ENCODE measurements around the gene BAG3.

BAG3 gene

GRCh38 chr10:119672291-119672690 lies 21.1 kb downstream of the BAG3 start:
- Histone ChIP-seq H3K9me3 (ENCODE audit: control insufficient read depth, low read length) (no peaks in the 10 kb centered on the region), H4K8ac (ENCODE audit: low read length) (peak overlapping the region; percentile 38), H3K4ac (ENCODE audit: low read depth in 1 of 2, low read length in 2 of 2) (no peak overlapping the region), H3K79me1 (replicated peaks; ENCODE audit: low read length, poor library complexity, severe bottlenecking) (peaks cover 19% of the 10 kb centered on the region), H2BK12ac (ENCODE audit: low read length in 2 of 2) (no peak overlapping the region), H3K18ac (ENCODE audit: low read depth in 1 of 2, low read length in 2 of 2) (no peak overlapping the region), H3K4me2 (ENCODE audit: low read length, poor library complexity, severe bottlenecking) (no peak overlapping the region), H3K23ac (ENCODE audit: low read length in 2 of 2) (no peak overlapping the region), H3K4me1 (ENCODE audit: control insufficient read depth, insufficient read depth, low read depth, low read length) (peaks cover 47% of the 10 kb centered on the region), H2BK15ac (ENCODE audit: low read depth, poor library complexity, severe bottlenecking) (no peak overlapping the region), H3K4me3 (ENCODE audit: insufficient read depth in 1 of 2, low read depth in 1 of 2, low read length in 2 of 2) (no peak overlapping the region), H3K9ac (ENCODE audit: low read length) (no peak overlapping the region), H3K27ac (ENCODE audit: low read length, poor library complexity, severe bottlenecking) (no peak overlapping the region), H2AK5ac (ENCODE audit: low read length, severe bottlenecking) (no peak overlapping the region), H3K27me3 (ENCODE audit: control insufficient read depth in 1 of 2, insufficient read depth in 1 of 2, low read length in 2 of 2) (no peaks in the 10 kb centered on the region), H3K36me3 (ENCODE audit: control insufficient read depth in 1 of 2, insufficient read depth in 2 of 2, low read depth in 1 of 2, low read length in 2 of 2) (peaks cover 46 to 68% of the 10 kb centered on the region in 2 experiments), H4K91ac (ENCODE audit: low read length) (no peak overlapping the region), H3K14ac (ENCODE audit: low read length in 2 of 2) (no peak overlapping the region), H2BK5ac (ENCODE audit: low read depth, low read length, poor library complexity, severe bottlenecking) (no peak overlapping the region), H2BK120ac (ENCODE audit: low read depth, low read length) (no peak overlapping the region), H2AFZ (ENCODE audit: low read depth, low read length) (no peak overlapping the region)
- 97% methylated on average over 23 of the region's 23 CpGs for WGBS
- DNase-seq: no peak

- WGBS: 43% methylated on average over 3 of the region's 4 CpGs
- Histone ChIP-seq H3K23ac (ENCODE audit: low read length in 2 of 2) (no peak overlapping the region), H2AK5ac (ENCODE audit: low read length, severe bottlenecking) (no peak overlapping the region), H3K27ac (ENCODE audit: low read length, poor library complexity, severe bottlenecking) (no peak overlapping the region), H2BK15ac (ENCODE audit: low read depth, poor library complexity, severe bottlenecking) (no peak overlapping the region), H3K36me3 (ENCODE audit: control insufficient read depth in 1 of 2, insufficient read depth in 2 of 2, low read depth in 1 of 2, low read length in 2 of 2) (peaks cover 52 to 78% of the 10 kb centered on the region in 2 experiments), H2BK12ac (ENCODE audit: low read length in 2 of 2) (no peak overlapping the region), H3K9ac (ENCODE audit: low read length) (no peak overlapping the region), H3K9me3 (ENCODE audit: control insufficient read depth, low read length) (no peaks in the 10 kb centered on the region), H3K18ac (ENCODE audit: low read depth in 1 of 2, low read length in 2 of 2) (no peak overlapping the region), H3K27me3 (ENCODE audit: control insufficient read depth in 1 of 2, insufficient read depth in 1 of 2, low read length in 2 of 2) (no peaks in the 10 kb centered on the region), H2BK5ac (ENCODE audit: low read depth, low read length, poor library complexity, severe bottlenecking) (no peak overlapping the region), H4K8ac (ENCODE audit: low read length) (no peak overlapping the region), H3K4me2 (ENCODE audit: low read length, poor library complexity, severe bottlenecking) (no peak overlapping the region), H4K91ac (ENCODE audit: low read length) (no peak overlapping the region), H3K14ac (ENCODE audit: low read length in 2 of 2) (no peak overlapping the region), H3K4me3 (ENCODE audit: insufficient read depth in 1 of 2, low read depth in 1 of 2, low read length in 2 of 2) (no peak overlapping the region), H3K4ac (ENCODE audit: low read depth in 1 of 2, low read length in 2 of 2) (no peak overlapping the region), H2AFZ (ENCODE audit: low read depth, low read length) (no peak overlapping the region), H3K79me1 (replicated peaks; ENCODE audit: low read length, poor library complexity, severe bottlenecking) (peaks cover 22% of the 10 kb centered on the region), H2BK120ac (ENCODE audit: low read depth, low read length) (no peak overlapping the region), H3K4me1 (ENCODE audit: control insufficient read depth, insufficient read depth, low read depth, low read length) (peaks cover 40% of the 10 kb centered on the region)
- DNase-seq: no peak
Measured at GRCh38 chr10:119673271-119673670, 22.1 kb downstream of the BAG3 start.

- Histone ChIP-seq H3K36me3 (ENCODE audit: control insufficient read depth in 1 of 2, insufficient read depth in 2 of 2, low read depth in 1 of 2, low read length in 2 of 2) (peaks cover 43 to 70% of the 10 kb centered on the region in 2 experiments), H2BK15ac (ENCODE audit: low read depth, poor library complexity, severe bottlenecking) (no peak overlapping the region), H3K4me2 (ENCODE audit: low read length, poor library complexity, severe bottlenecking) (no peak overlapping the region), H2BK5ac (ENCODE audit: low read depth, low read length, poor library complexity, severe bottlenecking) (no peak overlapping the region), H2AFZ (ENCODE audit: low read depth, low read length) (no peak overlapping the region), H4K8ac (ENCODE audit: low read length) (no peak overlapping the region), H3K14ac (ENCODE audit: low read length in 2 of 2) (no peak overlapping the region), H2BK12ac (ENCODE audit: low read length in 2 of 2) (no peak overlapping the region), H3K27me3 (ENCODE audit: control insufficient read depth in 1 of 2, insufficient read depth in 1 of 2, low read length in 2 of 2) (no peaks in the 10 kb centered on the region), H2AK5ac (ENCODE audit: low read length, severe bottlenecking) (no peak overlapping the region), H3K4ac (ENCODE audit: low read depth in 1 of 2, low read length in 2 of 2) (no peak overlapping the region), H3K4me1 (ENCODE audit: control insufficient read depth, insufficient read depth, low read depth, low read length) (peaks cover 31% of the 10 kb centered on the region), H2BK120ac (ENCODE audit: low read depth, low read length) (no peak overlapping the region), H3K23ac (ENCODE audit: low read length in 2 of 2) (no peak overlapping the region), H3K4me3 (ENCODE audit: insufficient read depth in 1 of 2, low read depth in 1 of 2, low read length in 2 of 2) (no peak overlapping the region), H4K91ac (ENCODE audit: low read length) (no peak overlapping the region), H3K79me1 (replicated peaks; ENCODE audit: low read length, poor library complexity, severe bottlenecking) (peaks cover 17% of the 10 kb centered on the region), H3K27ac (ENCODE audit: low read length, poor library complexity, severe bottlenecking) (no peak overlapping the region), H3K9ac (ENCODE audit: low read length) (no peak overlapping the region), H3K18ac (ENCODE audit: low read depth in 1 of 2, low read length in 2 of 2) (no peak overlapping the region), H3K9me3 (ENCODE audit: control insufficient read depth, low read length) (no peaks in the 10 kb centered on the region)
- no peak for DNase-seq
- WGBS: 71% methylated on average over 9 of the region's 9 CpGs
Measured at GRCh38 chr10:119675483-119676170, 24.4 kb downstream of the BAG3 start.

DNA sequence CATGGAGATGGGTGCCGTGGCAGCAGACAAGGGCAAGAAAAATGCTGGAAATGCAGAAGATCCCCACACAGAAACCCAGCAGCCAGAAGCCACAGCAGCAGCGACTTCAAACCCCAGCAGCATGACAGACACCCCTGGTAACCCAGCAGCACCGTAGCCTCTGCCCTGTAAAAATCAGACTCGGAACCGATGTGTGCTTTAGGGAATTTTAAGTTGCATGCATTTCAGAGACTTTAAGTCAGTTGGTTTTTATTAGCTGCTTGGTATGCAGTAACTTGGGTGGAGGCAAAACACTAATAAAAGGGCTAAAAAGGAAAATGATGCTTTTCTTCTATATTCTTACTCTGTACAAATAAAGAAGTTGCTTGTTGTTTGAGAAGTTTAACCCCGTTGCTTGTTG lies 25.9 kb downstream of the BAG3 start:
- H2BK120ac ChIP-seq (ENCODE audit: low read depth, low read length): no peak overlapping the region
- peaks cover 38 to 58% of the 10 kb centered on the region in 2 experiments for H3K36me3 ChIP-seq (ENCODE audit: control insufficient read depth in 1 of 2, insufficient read depth in 2 of 2, low read depth in 1 of 2, low read length in 2 of 2)
- no peak overlapping the region for H3K23ac ChIP-seq (ENCODE audit: low read length in 2 of 2)
- no peak overlapping the region for H3K4ac ChIP-seq (ENCODE audit: low read depth in 1 of 2, low read length in 2 of 2)
- H3K27me3 ChIP-seq (ENCODE audit: control insufficient read depth in 1 of 2, insufficient read depth in 1 of 2, low read length in 2 of 2): no peaks in the 10 kb centered on the region
- no peak overlapping the region for H4K91ac ChIP-seq (ENCODE audit: low read length)
- H3K79me1 ChIP-seq (replicated peaks; ENCODE audit: low read length, poor library complexity, severe bottlenecking): peaks cover 17% of the 10 kb centered on the region
- no peak overlapping the region for H2AFZ ChIP-seq (ENCODE audit: low read depth, low read length)
- DNase-seq: no peak
- H2BK5ac ChIP-seq (ENCODE audit: low read depth, low read length, poor library complexity, severe bottlenecking): no peak overlapping the region
- no peaks in the 10 kb centered on the region for H3K9me3 ChIP-seq (ENCODE audit: control insufficient read depth, low read length)
- H3K4me3 ChIP-seq (ENCODE audit: insufficient read depth in 1 of 2, low read depth in 1 of 2, low read length in 2 of 2): no peak overlapping the region
- no peak overlapping the region for H3K4me2 ChIP-seq (ENCODE audit: low read length, poor library complexity, severe bottlenecking)
- H4K8ac ChIP-seq (ENCODE audit: low read length): no peak overlapping the region
- peaks cover 34% of the 10 kb centered on the region for H3K4me1 ChIP-seq (ENCODE audit: control insufficient read depth, insufficient read depth, low read depth, low read length)
- H3K14ac ChIP-seq (ENCODE audit: low read length in 2 of 2): no peak overlapping the region
- H3K9ac ChIP-seq (ENCODE audit: low read length): no peak overlapping the region
- H2AK5ac ChIP-seq (ENCODE audit: low read length, severe bottlenecking): no peak overlapping the region
- no peak overlapping the region for H2BK15ac ChIP-seq (ENCODE audit: low read depth, poor library complexity, severe bottlenecking)
- H3K18ac ChIP-seq (ENCODE audit: low read depth in 1 of 2, low read length in 2 of 2): no peak overlapping the region
- no peak overlapping the region for H3K27ac ChIP-seq (ENCODE audit: low read length, poor library complexity, severe bottlenecking)
- H2BK12ac ChIP-seq (ENCODE audit: low read length in 2 of 2): no peak overlapping the region
- 96% methylated on average over 5 of the region's 6 CpGs for WGBS

Measured in mesenchymal stem cell (in vitro differentiated cells and primary cell).